Fibroblast of lung (primary cell): ENCODE data around the gene CDH24. TPM values are rescaled to one million over a fixed set of nuclear protein-coding genes. Genes with fewer than 3 reads are reported as not detected.

Source experiments
- DNase-seq, 2 donors: peaks; one replicate each; pipeline versions ENCODE4 v3.0.0 to v3.0.0-alpha.2; 2010; ENCODE audit warnings: low read depth in 2 of 2
- H2AFZ ChIP-seq: 2 replicates; pipeline ENCODE4 v1.5.1; 2012; ENCODE audit warnings: low read length, control low read depth, inconsistent platforms
- H3K27ac ChIP-seq: 2 replicates; pipeline ENCODE4 v1.5.1; 2011; ENCODE audit warnings: low read length, control low read depth; ENCODE audit not compliant: insufficient read depth
- H3K27me3 ChIP-seq: 2 replicates; pipeline ENCODE4 v1.5.1; 2011; ENCODE audit warnings: mild to moderate bottlenecking, low read length; ENCODE audit not compliant: control insufficient read depth, insufficient read depth
- H3K36me3 ChIP-seq: 2 replicates; pipeline ENCODE4 v1.5.1; 2011; ENCODE audit warnings: low read length; ENCODE audit not compliant: control insufficient read depth, insufficient read depth
- H3K4me1 ChIP-seq: 2 replicates; pipeline ENCODE4 v1.5.1; 2011; ENCODE audit warnings: low read length; ENCODE audit not compliant: control insufficient read depth, insufficient read depth; ENCODE audit errors: extremely low read depth
- H3K4me2 ChIP-seq: 2 replicates; pipeline ENCODE4 v1.5.1; 2011; ENCODE audit warnings: low read length, control low read depth; ENCODE audit not compliant: insufficient read depth; ENCODE audit errors: extremely low read depth
- H3K4me3 ChIP-seq, 4 experiments: fragments of 200-600 bp in 1 of 4; sonication (generic) in 1 of 4; replicated peaks in 1 of 4; 2 replicates each; pipeline ENCODE4 v1.5.1; 2011 to 2016; ENCODE audit warnings: low read length in 4 of 4, low read depth in 3 of 4, mild to moderate bottlenecking in 3 of 4, control low read depth in 2 of 4, inconsistent platforms in 1 of 4, mixed read lengths in 1 of 4; ENCODE audit not compliant: insufficient read depth in 1 of 4; ENCODE audit errors: control extremely low read depth in 1 of 4
- H3K79me2 ChIP-seq: 2 replicates; pipeline ENCODE4 v1.5.1; 2012; ENCODE audit warnings: mild to moderate bottlenecking, low read length, inconsistent platforms; ENCODE audit not compliant: control insufficient read depth, insufficient read depth
- H3K9ac ChIP-seq: 2 replicates; pipeline ENCODE4 v1.5.1; 2011; ENCODE audit warnings: mild to moderate bottlenecking, low read length, control low read depth; ENCODE audit not compliant: insufficient read depth
- H3K9me3 ChIP-seq: 2 replicates; pipeline ENCODE4 v1.5.1; 2012; ENCODE audit warnings: low read depth, low read length; ENCODE audit not compliant: control insufficient read depth, insufficient read depth
- H4K20me1 ChIP-seq: 2 replicates; pipeline ENCODE4 v1.5.1; 2011; ENCODE audit warnings: low read length; ENCODE audit not compliant: control insufficient read depth, insufficient read depth; ENCODE audit errors: extremely low read depth
- CTCF ChIP-seq, 2 donors: IDR thresholded peaks in 1 of 2; conservative IDR thresholded peaks in 1 of 2; 1 replicate in 1 of 2; 2 replicates in 1 of 2; pipeline ENCODE4 v1.5.1; 2011 to 2012; ENCODE audit warnings: low read length in 2 of 2, control low read depth in 1 of 2, inconsistent platforms in 1 of 2, low read depth in 1 of 2, mild to moderate bottlenecking in 1 of 2
- EZH2 ChIP-seq: IDR thresholded peaks from 2 replicates; pipeline ENCODE4 v1.5.1; 2012; ENCODE audit warnings: low read length, control low read depth, mild to moderate bottlenecking; ENCODE audit errors: missing control alignments
- polyA plus RNA-seq, 2 donors: library from polyadenylated mRNA; depleted of rRNA in 1 of 2; stranded (reverse) in 1 of 2; unstranded in 1 of 2; fragments of >200 nt; gene quantifications; 2 replicates each; pipeline ENCODE4 v1.2.1, GENCODE V29; 2011 to 2012; ENCODE audit warnings: missing spikeins in 1 of 2
- total RNA-seq: library from RNA; depleted of rRNA; stranded (reverse); fragments of >200 nt; gene quantifications from 2 replicates; pipeline ENCODE4 v1.2.1, GENCODE V29; 2014

Gene CDH24
- total and polyA plus RNA-seq, 2 donors (not counting 1 experiment from before 2014, with no cell fraction given), result 5.0 to 5.6 TPM

GRCh38 chr14:23000860-23001259 is 56.5 kb downstream of the CDH24 start:
- Histone ChIP-seq H3K4me2 (no peak overlapping the region), H3K4me3 (no peak overlapping the region), H3K9ac (no peak overlapping the region), H3K27ac (no peak overlapping the region), H4K20me1 (no peaks in the 10 kb centered on the region), H3K79me2 (no peaks in the 10 kb centered on the region), H2AFZ (no peak overlapping the region), H3K4me1 (no peaks in the 10 kb centered on the region), H3K27me3 (no peaks in the 10 kb centered on the region), H3K9me3 (no peaks in the 10 kb centered on the region), H3K36me3 (no peaks in the 10 kb centered on the region)
- no peak for DNase-seq
- TF ChIP-seq CTCF (conservative IDR thresholded peaks at IDR 0.05 in 1 of 2, IDR thresholded peaks at IDR 0.05 in 1 of 2; ENCODE audit: low read depth in 1 of 2, low read length in 2 of 2) (no peak), EZH2 (no peak)

- Histone ChIP-seq H3K4me3 (no peak overlapping the region), H4K20me1 (no peaks in the 10 kb centered on the region), H3K79me2 (no peaks in the 10 kb centered on the region), H3K9ac (no peak overlapping the region), H3K27me3 (no peaks in the 10 kb centered on the region), H3K4me1 (peaks cover 3% of the 10 kb centered on the region), H2AFZ (no peak overlapping the region), H3K27ac (no peak overlapping the region), H3K9me3 (no peaks in the 10 kb centered on the region), H3K4me2 (no peak overlapping the region), H3K36me3 (no peaks in the 10 kb centered on the region)
- TF ChIP-seq CTCF (conservative IDR thresholded peaks at IDR 0.05 in 1 of 2, IDR thresholded peaks at IDR 0.05 in 1 of 2; ENCODE audit: low read depth in 1 of 2, low read length in 2 of 2), result no peak
- no peak for TF ChIP-seq EZH2
- DNase-seq, result no peak
These were observed 58.8 kb downstream of the CDH24 start for GRCh38 chr14:22998329-22999012.

- Histone ChIP-seq H3K9ac (no peak overlapping the region), H3K4me2 (no peak overlapping the region), H2AFZ (no peak overlapping the region), H3K27me3 (no peaks in the 10 kb centered on the region), H3K4me1 (peaks cover 3% of the 10 kb centered on the region), H3K4me3 (no peak overlapping the region), H3K9me3 (no peaks in the 10 kb centered on the region), H4K20me1 (no peaks in the 10 kb centered on the region), H3K27ac (no peak overlapping the region), H3K36me3 (no peaks in the 10 kb centered on the region), H3K79me2 (no peaks in the 10 kb centered on the region)
- TF ChIP-seq CTCF (conservative IDR thresholded peaks at IDR 0.05 in 1 of 2, IDR thresholded peaks at IDR 0.05 in 1 of 2; ENCODE audit: low read depth in 1 of 2, low read length in 2 of 2) (no peak), EZH2 (no peak)
- DNase-seq, result no peak
These were observed 59.5 kb downstream of the CDH24 start for GRCh38 chr14:22997676-22998323.

Other genes starting within 250 kb of the CDH24 start
- gene SLC7A7, start 242.1 kb downstream of the CDH24 start, total RNA-seq, result 5.1 and 6.3 TPM in 2 replicates
- gene SLC7A7, start 242.1 kb downstream of the CDH24 start, polyA plus RNA-seq, result 7.1 and 9.5 TPM in 2 replicates
- gene MRPL52, start 227.6 kb downstream of the CDH24 start, total RNA-seq, result 40.8 and 50.5 TPM in 2 replicates
- gene MRPL52, start 227.6 kb downstream of the CDH24 start, polyA plus RNA-seq, result 38.0 and 44.1 TPM in 2 replicates
- 346 and 375 TPM in 2 replicates for gene MMP14, start 220.9 kb downstream of the CDH24 start, total RNA-seq
- 393 and 397 TPM in 2 replicates for gene MMP14, start 220.9 kb downstream of the CDH24 start, polyA plus RNA-seq
- gene LRP10, start 185.8 kb downstream of the CDH24 start, total RNA-seq, result 71.9 and 95.5 TPM in 2 replicates
- 100 and 130 TPM in 2 replicates for gene LRP10, start 185.8 kb downstream of the CDH24 start, polyA plus RNA-seq
- gene REM2, start 174.3 kb downstream of the CDH24 start, total RNA-seq, result 0.17 and 0.26 TPM in 2 replicates
- 0.02 and 0.06 TPM in 2 replicates for gene REM2, start 174.3 kb downstream of the CDH24 start, polyA plus RNA-seq
- gene RBM23, start 138.4 kb downstream of the CDH24 start, total RNA-seq, result 44.9 and 51.0 TPM in 2 replicates
- gene RBM23, start 138.4 kb downstream of the CDH24 start, polyA plus RNA-seq, result 85.0 and 85.3 TPM in 2 replicates
- gene PRMT5, start 128.1 kb downstream of the CDH24 start, total RNA-seq, result 50.3 and 54.8 TPM in 2 replicates
- gene PRMT5, start 128.1 kb downstream of the CDH24 start, polyA plus RNA-seq, result 91.7 and 136 TPM in 2 replicates
- 47.9 and 53.9 TPM in 2 replicates for gene HAUS4, start 100.4 kb downstream of the CDH24 start, total RNA-seq
- gene HAUS4, start 100.4 kb downstream of the CDH24 start, polyA plus RNA-seq, result 21.9 and 25.8 TPM in 2 replicates
- gene AJUBA, start 75.0 kb downstream of the CDH24 start, total RNA-seq, result 57.0 and 84.9 TPM in 2 replicates
- 26.1 and 41.3 TPM in 2 replicates for gene AJUBA, start 75.0 kb downstream of the CDH24 start, polyA plus RNA-seq
- gene C14orf93, start 47.4 kb downstream of the CDH24 start, total RNA-seq, result 10.5 and 13.0 TPM in 2 replicates
- 4.8 and 5.4 TPM in 2 replicates for gene C14orf93, start 47.4 kb downstream of the CDH24 start, polyA plus RNA-seq
- 166 and 204 TPM in 2 replicates for gene PSMB5, start 22.6 kb downstream of the CDH24 start, total RNA-seq
- gene PSMB5, start 22.6 kb downstream of the CDH24 start, polyA plus RNA-seq, result 237 and 276 TPM in 2 replicates
- under 0.01 TPM in 1 of 2 replicates, not detected in the other for gene PSMB11, start 15.3 kb downstream of the CDH24 start, total RNA-seq
- not detected in 2 replicates for gene PSMB11, start 15.3 kb downstream of the CDH24 start, polyA plus RNA-seq
- gene ACIN1, start 37.6 kb upstream of the CDH24 start, total RNA-seq, result 58.3 and 75.1 TPM in 2 replicates
- 94.0 and 101 TPM in 2 replicates for gene ACIN1, start 37.6 kb upstream of the CDH24 start, polyA plus RNA-seq
- gene C14orf119, start 38.0 kb upstream of the CDH24 start, total RNA-seq, result 55.0 and 60.4 TPM in 2 replicates
- 96.5 and 115 TPM in 2 replicates for gene C14orf119, start 38.0 kb upstream of the CDH24 start, polyA plus RNA-seq
- gene CIROP, start 47.5 kb upstream of the CDH24 start, total RNA-seq, result 0.17 and 1.0 TPM in 2 replicates
- gene CIROP, start 47.5 kb upstream of the CDH24 start, polyA plus RNA-seq, result 0.09 and 0.61 TPM in 2 replicates
- gene CEBPE, start 61.7 kb upstream of the CDH24 start, total RNA-seq, result not detected in 2 replicates
- not detected in 2 replicates for gene CEBPE, start 61.7 kb upstream of the CDH24 start, polyA plus RNA-seq
- 5.1 and 10.2 TPM in 2 replicates for gene SLC7A8, start 126.1 kb upstream of the CDH24 start, total RNA-seq
- gene SLC7A8, start 126.1 kb upstream of the CDH24 start, polyA plus RNA-seq, result 1.4 and 12.6 TPM in 2 replicates
- not detected in 2 replicates for gene RNF212B, start 180.4 kb upstream of the CDH24 start, total RNA-seq
- not detected in 2 replicates for gene RNF212B, start 180.4 kb upstream of the CDH24 start, polyA plus RNA-seq
- gene HOMEZ, start 228.6 kb upstream of the CDH24 start, total RNA-seq, result 3.3 and 4.6 TPM in 2 replicates
- gene HOMEZ, start 228.6 kb upstream of the CDH24 start, polyA plus RNA-seq, result 7.9 and 9.1 TPM in 2 replicates
- gene PPP1R3E, start 245.3 kb upstream of the CDH24 start, total RNA-seq, result 2.6 TPM in 2 replicates
- gene PPP1R3E, start 245.3 kb upstream of the CDH24 start, polyA plus RNA-seq, result 3.3 and 6.0 TPM in 2 replicates
- gene BCL2L2, start 249.3 kb upstream of the CDH24 start, total RNA-seq, result 17.2 and 25.4 TPM in 2 replicates
- 18.0 and 24.7 TPM in 2 replicates for gene BCL2L2, start 249.3 kb upstream of the CDH24 start, polyA plus RNA-seq